Right kidney (tissue), 1 donor: ENCODE measurements around the gene CXCL1.

Source experiments
- DNase-seq: peaks from one replicate; pipeline ENCODE4 v3.0.0-alpha.2; 2016

Gene CXCL1

DNA sequence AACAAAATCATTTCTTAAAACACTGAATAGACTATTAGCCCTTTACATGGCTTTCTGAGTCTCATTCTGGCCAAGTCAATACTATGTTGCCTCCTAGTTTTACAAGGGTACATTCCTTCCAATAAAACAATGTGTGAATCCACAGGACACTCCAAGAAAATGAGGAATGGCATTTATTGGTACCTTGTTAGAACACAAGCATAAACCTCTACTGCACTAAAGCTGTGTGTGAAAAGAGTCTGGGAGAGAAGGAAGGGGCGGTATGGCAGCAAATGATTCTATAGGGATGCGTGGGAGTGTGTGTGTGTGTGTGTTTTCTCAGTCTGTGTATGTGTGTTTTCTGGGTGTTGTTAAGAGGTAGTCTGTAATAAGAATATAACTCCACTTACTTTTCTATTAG lies 48.9 kb downstream of the CXCL1 start:
- no peak for DNase-seq

DNA sequence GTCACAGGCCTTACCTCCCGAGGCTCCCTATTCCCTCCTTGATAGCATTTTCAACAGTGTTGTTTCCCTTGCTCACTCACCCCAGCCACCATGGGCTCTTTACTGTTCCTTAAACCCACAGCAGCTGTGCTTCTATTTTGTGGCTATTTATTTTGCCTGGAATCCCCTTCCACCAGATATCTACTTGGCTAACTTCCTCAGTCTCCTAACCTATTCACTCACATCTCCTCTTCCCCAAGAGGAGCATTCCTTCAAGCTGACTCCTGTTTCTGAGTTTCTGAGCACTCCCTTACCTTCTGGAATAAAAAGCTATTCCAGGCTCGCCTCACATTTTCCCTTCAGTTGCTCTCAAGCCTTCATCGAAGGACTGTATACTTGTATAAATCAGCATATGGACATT lies 50.5 kb downstream of the CXCL1 start:
- no peak for DNase-seq
